WTC11 (cell line): ENCODE measurements around the gene CFAP20DC. TPM values are rescaled to one million over a fixed set of nuclear protein-coding genes. Genes with fewer than 3 reads are reported as not detected.

ENCODE experiments used
- ATAC-seq: fragments of 200-7000 bp; cut with Tn5 transposase; 2 replicates; pipeline ENCODE4 v1.10.0; 2021; ENCODE audit warnings: mild to moderate bottlenecking, moderate library complexity
- CTCF ChIA-PET: fragments of 300-600 bp; sonication (Branson Sonifier 250); formaldehyde crosslinking; loops from one replicate; lab custom pipeline; 2021; ENCODE audit warnings: antibody characterized with exemption; lab: Charles Lee
- POLR2A ChIA-PET: fragments of 350-600 bp; sonication (Branson Sonifier 250); formaldehyde crosslinking; loops from one replicate; lab custom pipeline; 2021; ENCODE audit warnings: antibody characterized with exemption; lab: Charles Lee
- DNase-seq: peaks from one replicate; pipeline ENCODE4 v3.0.0; 2021; ENCODE audit warnings: low spot score
- H3K27ac Mint-ChIP-seq: 2 replicates; pipeline ENCODE4 v1.8.0; 2021; ENCODE audit warnings: mixed read lengths
- H3K27me3 Mint-ChIP-seq: 2 replicates; pipeline ENCODE4 v1.8.0; 2021; ENCODE audit warnings: low read depth, mild to moderate bottlenecking, moderate library complexity, mixed read lengths
- H3K36me3 Mint-ChIP-seq: 2 replicates; pipeline ENCODE4 v1.8.0; 2021; ENCODE audit warnings: mixed read lengths
- H3K4me1 Mint-ChIP-seq: 2 replicates; pipeline ENCODE4 v1.8.0; 2022; ENCODE audit warnings: mixed read lengths
- H3K4me3 Mint-ChIP-seq: 2 replicates; pipeline ENCODE4 v1.8.0; 2021; ENCODE audit warnings: mild to moderate bottlenecking, moderate library complexity, mixed read lengths
- H3K9me3 Mint-ChIP-seq: 2 replicates; pipeline ENCODE4 v1.8.0; 2021; ENCODE audit warnings: mixed read lengths
- ATF1 ChIP-seq: sonication (generic); formaldehyde crosslinking; IDR thresholded peaks from 2 replicates; pipeline ENCODE4 v1.8.1; 2023; ENCODE audit warnings: mild to moderate bottlenecking, moderate library complexity, missing genetic modification reagents
- GABPB1 ChIP-seq: sonication (generic); formaldehyde crosslinking; IDR thresholded peaks from 2 replicates; pipeline ENCODE4 v1.8.1; 2023; ENCODE audit warnings: mild to moderate bottlenecking, missing genetic modification reagents
- GTF2I ChIP-seq: fragments of 250-450 bp; sonication (Bioruptor Pico); conservative IDR thresholded peaks from 2 replicates; pipeline ENCODE4 v1.4.0; 2021; ENCODE audit warnings: mild to moderate bottlenecking
- JAZF1 ChIP-seq: fragments of 250-450 bp; sonication (Bioruptor Pico); IDR thresholded peaks from 2 replicates; pipeline ENCODE4 v1.9.0; 2021; ENCODE audit warnings: moderate library complexity, mild to moderate bottlenecking, inconsistent platforms
- PRRX2 ChIP-seq: fragments of 250-450 bp; sonication (Bioruptor Pico); IDR thresholded peaks from 2 replicates; pipeline ENCODE4 v1.8.0; 2021; ENCODE audit warnings: mild to moderate bottlenecking
- SOX15 ChIP-seq: fragments of 250-450 bp; sonication (Bioruptor Pico); IDR thresholded peaks from 2 replicates; pipeline ENCODE4 v1.9.0; 2021; ENCODE audit warnings: mild to moderate bottlenecking
- SP1 ChIP-seq: sonication (generic); formaldehyde crosslinking; conservative IDR thresholded peaks from 2 replicates; pipeline ENCODE4 v1.8.1; 2022; ENCODE audit warnings: missing genetic modification reagents
- TP53 ChIP-seq: sonication (generic); formaldehyde crosslinking; IDR thresholded peaks from 2 replicates; pipeline ENCODE4 v1.8.1; 2023; ENCODE audit warnings: mild to moderate bottlenecking, missing genetic modification reagents
- ZNF138 ChIP-seq: sonication (generic); formaldehyde crosslinking; conservative IDR thresholded peaks from 2 replicates; pipeline ENCODE4 v1.8.1; 2022; ENCODE audit warnings: mild to moderate bottlenecking, moderate library complexity, missing genetic modification reagents
- ZNF423 ChIP-seq: fragments of 250-450 bp; sonication (Bioruptor Pico); IDR thresholded peaks from 2 replicates; pipeline ENCODE4 v2.1.2; 2022; ENCODE audit warnings: mild to moderate bottlenecking, moderate library complexity
- ZNF671 ChIP-seq: fragments of 250-450 bp; sonication (Bioruptor Pico); IDR thresholded peaks from 2 replicates; pipeline ENCODE4 v1.8.0; 2021; ENCODE audit warnings: mild to moderate bottlenecking
- total RNA-seq: library from RNA; stranded (reverse); gene quantifications from 3 replicates; pipeline ENCODE4 v1.2.3, GENCODE V29; 2021
- TF ChIP-seq, protein P1 (sequence below): fragments of 200-600 bp; IDR thresholded peaks from 2 replicates; pipeline ENCODE4 v1.8.0; 2022; ENCODE audit warnings: antibody characterized with exemption
- TF ChIP-seq, protein P2 (sequence below): sonication (generic); formaldehyde crosslinking; IDR thresholded peaks from 2 replicates; pipeline ENCODE4 v1.8.1; 2023; ENCODE audit warnings: mild to moderate bottlenecking, missing genetic modification reagents, borderline replicate concordance
- TF ChIP-seq, protein P3 (sequence below): sonication (generic); formaldehyde crosslinking; IDR thresholded peaks from 2 replicates; pipeline ENCODE4 v1.8.0; 2023; ENCODE audit warnings: mild to moderate bottlenecking, missing genetic modification reagents
- TF ChIP-seq, protein P4 (sequence below): fragments of 250-450 bp; sonication (Bioruptor Pico); IDR thresholded peaks from 2 replicates; pipeline ENCODE4 v1.9.0; 2021; ENCODE audit warnings: mild to moderate bottlenecking
- TF ChIP-seq, protein P5 (sequence below): sonication (generic); formaldehyde crosslinking; conservative IDR thresholded peaks from 2 replicates; pipeline ENCODE4 v1.8.1; 2022; ENCODE audit warnings: mild to moderate bottlenecking, missing genetic modification reagents
- TF ChIP-seq, protein P6 (sequence below): sonication (generic); formaldehyde crosslinking; IDR thresholded peaks from 2 replicates; pipeline ENCODE4 v1.8.1; 2022; ENCODE audit warnings: low read depth, mild to moderate bottlenecking, moderate library complexity, missing genetic modification reagents, borderline replicate concordance
- TF ChIP-seq, protein P7 (sequence below): sonication (generic); formaldehyde crosslinking; IDR thresholded peaks from 2 replicates; pipeline ENCODE4 v1.8.1; 2022; ENCODE audit warnings: mild to moderate bottlenecking, moderate library complexity, missing genetic modification reagents
- TF ChIP-seq, protein P8 (sequence below): fragments of 250-450 bp; sonication (Bioruptor Pico); IDR thresholded peaks from 2 replicates; pipeline ENCODE4 v1.8.0; 2021; ENCODE audit warnings: mild to moderate bottlenecking
- TF ChIP-seq, protein P9 (sequence below): sonication (generic); formaldehyde crosslinking; conservative IDR thresholded peaks from 2 replicates; pipeline ENCODE4 v1.8.1; 2023; ENCODE audit warnings: mild to moderate bottlenecking, low read depth, missing genetic modification reagents, moderate library complexity

Gene CFAP20DC
- total RNA-seq, 1 experiment from 2014 or later: 4.9 TPM

DNA sequence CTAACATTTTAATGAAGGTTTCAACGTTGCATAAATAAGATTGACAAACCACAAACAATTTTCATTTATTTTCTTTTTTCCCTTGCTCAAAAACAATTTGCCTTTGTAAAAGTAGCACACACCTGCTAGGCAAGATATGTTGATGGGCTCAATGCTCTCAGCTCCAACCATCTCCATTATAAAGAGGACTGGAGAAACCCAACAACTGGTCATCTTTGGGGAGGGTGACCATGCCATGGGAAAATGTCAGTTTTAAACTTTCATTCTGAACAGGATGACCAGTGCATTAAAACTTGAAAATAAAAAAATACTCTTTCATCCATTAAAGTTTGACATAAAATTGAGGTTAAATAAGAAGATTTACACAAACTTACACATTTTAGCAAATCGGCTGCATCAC is 183.7 kb downstream of the CFAP20DC start (continued):
- TF ChIP-seq, protein P1, sequence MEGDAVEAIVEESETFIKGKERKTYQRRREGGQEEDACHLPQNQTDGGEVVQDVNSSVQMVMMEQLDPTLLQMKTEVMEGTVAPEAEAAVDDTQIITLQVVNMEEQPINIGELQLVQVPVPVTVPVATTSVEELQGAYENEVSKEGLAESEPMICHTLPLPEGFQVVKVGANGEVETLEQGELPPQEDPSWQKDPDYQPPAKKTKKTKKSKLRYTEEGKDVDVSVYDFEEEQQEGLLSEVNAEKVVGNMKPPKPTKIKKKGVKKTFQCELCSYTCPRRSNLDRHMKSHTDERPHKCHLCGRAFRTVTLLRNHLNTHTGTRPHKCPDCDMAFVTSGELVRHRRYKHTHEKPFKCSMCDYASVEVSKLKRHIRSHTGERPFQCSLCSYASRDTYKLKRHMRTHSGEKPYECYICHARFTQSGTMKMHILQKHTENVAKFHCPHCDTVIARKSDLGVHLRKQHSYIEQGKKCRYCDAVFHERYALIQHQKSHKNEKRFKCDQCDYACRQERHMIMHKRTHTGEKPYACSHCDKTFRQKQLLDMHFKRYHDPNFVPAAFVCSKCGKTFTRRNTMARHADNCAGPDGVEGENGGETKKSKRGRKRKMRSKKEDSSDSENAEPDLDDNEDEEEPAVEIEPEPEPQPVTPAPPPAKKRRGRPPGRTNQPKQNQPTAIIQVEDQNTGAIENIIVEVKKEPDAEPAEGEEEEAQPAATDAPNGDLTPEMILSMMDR: no peak
- TF ChIP-seq JAZF1 (CRISPR knock-in tag) (no peak), ATF1 (CRISPR knock-in tag) (no peak), SP1 (no peak)
- TF ChIP-seq, protein P2, sequence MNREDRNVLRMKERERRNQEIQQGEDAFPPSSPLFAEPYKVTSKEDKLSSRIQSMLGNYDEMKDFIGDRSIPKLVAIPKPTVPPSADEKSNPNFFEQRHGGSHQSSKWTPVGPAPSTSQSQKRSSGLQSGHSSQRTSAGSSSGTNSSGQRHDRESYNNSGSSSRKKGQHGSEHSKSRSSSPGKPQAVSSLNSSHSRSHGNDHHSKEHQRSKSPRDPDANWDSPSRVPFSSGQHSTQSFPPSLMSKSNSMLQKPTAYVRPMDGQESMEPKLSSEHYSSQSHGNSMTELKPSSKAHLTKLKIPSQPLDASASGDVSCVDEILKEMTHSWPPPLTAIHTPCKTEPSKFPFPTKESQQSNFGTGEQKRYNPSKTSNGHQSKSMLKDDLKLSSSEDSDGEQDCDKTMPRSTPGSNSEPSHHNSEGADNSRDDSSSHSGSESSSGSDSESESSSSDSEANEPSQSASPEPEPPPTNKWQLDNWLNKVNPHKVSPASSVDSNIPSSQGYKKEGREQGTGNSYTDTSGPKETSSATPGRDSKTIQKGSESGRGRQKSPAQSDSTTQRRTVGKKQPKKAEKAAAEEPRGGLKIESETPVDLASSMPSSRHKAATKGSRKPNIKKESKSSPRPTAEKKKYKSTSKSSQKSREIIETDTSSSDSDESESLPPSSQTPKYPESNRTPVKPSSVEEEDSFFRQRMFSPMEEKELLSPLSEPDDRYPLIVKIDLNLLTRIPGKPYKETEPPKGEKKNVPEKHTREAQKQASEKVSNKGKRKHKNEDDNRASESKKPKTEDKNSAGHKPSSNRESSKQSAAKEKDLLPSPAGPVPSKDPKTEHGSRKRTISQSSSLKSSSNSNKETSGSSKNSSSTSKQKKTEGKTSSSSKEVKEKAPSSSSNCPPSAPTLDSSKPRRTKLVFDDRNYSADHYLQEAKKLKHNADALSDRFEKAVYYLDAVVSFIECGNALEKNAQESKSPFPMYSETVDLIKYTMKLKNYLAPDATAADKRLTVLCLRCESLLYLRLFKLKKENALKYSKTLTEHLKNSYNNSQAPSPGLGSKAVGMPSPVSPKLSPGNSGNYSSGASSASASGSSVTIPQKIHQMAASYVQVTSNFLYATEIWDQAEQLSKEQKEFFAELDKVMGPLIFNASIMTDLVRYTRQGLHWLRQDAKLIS (CRISPR knock-in tag): no peak
- TF ChIP-seq, protein P3, sequence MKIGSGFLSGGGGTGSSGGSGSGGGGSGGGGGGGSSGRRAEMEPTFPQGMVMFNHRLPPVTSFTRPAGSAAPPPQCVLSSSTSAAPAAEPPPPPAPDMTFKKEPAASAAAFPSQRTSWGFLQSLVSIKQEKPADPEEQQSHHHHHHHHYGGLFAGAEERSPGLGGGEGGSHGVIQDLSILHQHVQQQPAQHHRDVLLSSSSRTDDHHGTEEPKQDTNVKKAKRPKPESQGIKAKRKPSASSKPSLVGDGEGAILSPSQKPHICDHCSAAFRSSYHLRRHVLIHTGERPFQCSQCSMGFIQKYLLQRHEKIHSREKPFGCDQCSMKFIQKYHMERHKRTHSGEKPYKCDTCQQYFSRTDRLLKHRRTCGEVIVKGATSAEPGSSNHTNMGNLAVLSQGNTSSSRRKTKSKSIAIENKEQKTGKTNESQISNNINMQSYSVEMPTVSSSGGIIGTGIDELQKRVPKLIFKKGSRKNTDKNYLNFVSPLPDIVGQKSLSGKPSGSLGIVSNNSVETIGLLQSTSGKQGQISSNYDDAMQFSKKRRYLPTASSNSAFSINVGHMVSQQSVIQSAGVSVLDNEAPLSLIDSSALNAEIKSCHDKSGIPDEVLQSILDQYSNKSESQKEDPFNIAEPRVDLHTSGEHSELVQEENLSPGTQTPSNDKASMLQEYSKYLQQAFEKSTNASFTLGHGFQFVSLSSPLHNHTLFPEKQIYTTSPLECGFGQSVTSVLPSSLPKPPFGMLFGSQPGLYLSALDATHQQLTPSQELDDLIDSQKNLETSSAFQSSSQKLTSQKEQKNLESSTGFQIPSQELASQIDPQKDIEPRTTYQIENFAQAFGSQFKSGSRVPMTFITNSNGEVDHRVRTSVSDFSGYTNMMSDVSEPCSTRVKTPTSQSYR (CRISPR knock-in tag): no peak

DNA sequence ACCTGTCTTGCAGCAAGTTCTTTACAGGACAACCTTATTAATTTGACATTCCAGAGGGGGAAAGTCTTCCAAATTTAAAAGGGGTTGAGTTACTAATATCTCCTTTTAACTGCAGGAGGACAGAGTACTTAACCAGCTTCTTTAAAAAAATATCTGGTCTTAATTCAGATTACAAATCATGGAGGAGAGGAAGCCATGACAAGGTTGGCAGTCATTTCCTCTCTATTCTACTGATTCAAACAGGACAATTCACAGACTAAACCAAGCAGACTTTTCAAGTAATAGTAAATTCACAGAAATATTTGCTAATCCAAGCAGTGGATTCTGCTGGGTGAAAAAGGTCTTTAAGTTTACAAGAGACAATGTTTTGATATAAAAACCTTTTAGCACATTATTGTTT is 185.3 kb downstream of the CFAP20DC start:
- DNase-seq (no peak), ATAC-seq (no peak)
- Mint-ChIP-seq H3K9me3 (no peaks in the 10 kb centered on the region), H3K4me1 (peaks cover 54% of the 10 kb centered on the region), H3K4me3 (no peak overlapping the region), H3K27ac (peak overlapping the region; percentile 41; the same call in 1 of the 2 replicates), H3K27me3 (no peaks in the 10 kb centered on the region; the same call in 1 of the 2 replicates), H3K36me3 (no peaks in the 10 kb centered on the region)
- ChIA-PET POLR2A (no interaction called here), CTCF (no interaction called here)
- TF ChIP-seq JAZF1 (CRISPR knock-in tag): no peak
- no peak for TF ChIP-seq SOX15 (CRISPR knock-in tag)
- TF ChIP-seq ZNF138 (CRISPR knock-in tag): no peak
- TF ChIP-seq PRRX2 (CRISPR knock-in tag): no peak
- TF ChIP-seq, protein P4, sequence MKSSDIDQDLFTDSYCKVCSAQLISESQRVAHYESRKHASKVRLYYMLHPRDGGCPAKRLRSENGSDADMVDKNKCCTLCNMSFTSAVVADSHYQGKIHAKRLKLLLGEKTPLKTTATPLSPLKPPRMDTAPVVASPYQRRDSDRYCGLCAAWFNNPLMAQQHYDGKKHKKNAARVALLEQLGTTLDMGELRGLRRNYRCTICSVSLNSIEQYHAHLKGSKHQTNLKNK (CRISPR knock-in tag): no peak
- TF ChIP-seq, protein P5, sequence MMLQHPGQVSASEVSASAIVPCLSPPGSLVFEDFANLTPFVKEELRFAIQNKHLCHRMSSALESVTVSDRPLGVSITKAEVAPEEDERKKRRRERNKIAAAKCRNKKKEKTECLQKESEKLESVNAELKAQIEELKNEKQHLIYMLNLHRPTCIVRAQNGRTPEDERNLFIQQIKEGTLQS: no peak
- no peak for TF ChIP-seq TP53 (CRISPR knock-in tag)
- TF ChIP-seq, protein P6, sequence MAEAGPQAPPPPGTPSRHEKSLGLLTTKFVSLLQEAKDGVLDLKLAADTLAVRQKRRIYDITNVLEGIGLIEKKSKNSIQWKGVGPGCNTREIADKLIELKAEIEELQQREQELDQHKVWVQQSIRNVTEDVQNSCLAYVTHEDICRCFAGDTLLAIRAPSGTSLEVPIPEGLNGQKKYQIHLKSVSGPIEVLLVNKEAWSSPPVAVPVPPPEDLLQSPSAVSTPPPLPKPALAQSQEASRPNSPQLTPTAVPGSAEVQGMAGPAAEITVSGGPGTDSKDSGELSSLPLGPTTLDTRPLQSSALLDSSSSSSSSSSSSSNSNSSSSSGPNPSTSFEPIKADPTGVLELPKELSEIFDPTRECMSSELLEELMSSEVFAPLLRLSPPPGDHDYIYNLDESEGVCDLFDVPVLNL (CRISPR knock-in tag): no peak
- TF ChIP-seq, protein P7, sequence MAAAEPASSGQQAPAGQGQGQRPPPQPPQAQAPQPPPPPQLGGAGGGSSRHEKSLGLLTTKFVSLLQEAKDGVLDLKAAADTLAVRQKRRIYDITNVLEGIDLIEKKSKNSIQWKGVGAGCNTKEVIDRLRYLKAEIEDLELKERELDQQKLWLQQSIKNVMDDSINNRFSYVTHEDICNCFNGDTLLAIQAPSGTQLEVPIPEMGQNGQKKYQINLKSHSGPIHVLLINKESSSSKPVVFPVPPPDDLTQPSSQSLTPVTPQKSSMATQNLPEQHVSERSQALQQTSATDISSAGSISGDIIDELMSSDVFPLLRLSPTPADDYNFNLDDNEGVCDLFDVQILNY (CRISPR knock-in tag): no peak
- TF ChIP-seq, protein P8, sequence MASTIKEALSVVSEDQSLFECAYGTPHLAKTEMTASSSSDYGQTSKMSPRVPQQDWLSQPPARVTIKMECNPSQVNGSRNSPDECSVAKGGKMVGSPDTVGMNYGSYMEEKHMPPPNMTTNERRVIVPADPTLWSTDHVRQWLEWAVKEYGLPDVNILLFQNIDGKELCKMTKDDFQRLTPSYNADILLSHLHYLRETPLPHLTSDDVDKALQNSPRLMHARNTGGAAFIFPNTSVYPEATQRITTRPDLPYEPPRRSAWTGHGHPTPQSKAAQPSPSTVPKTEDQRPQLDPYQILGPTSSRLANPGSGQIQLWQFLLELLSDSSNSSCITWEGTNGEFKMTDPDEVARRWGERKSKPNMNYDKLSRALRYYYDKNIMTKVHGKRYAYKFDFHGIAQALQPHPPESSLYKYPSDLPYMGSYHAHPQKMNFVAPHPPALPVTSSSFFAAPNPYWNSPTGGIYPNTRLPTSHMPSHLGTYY (CRISPR knock-in tag): no peak
- no peak for TF ChIP-seq GTF2I
- TF ChIP-seq ZNF671 (CRISPR knock-in tag): no peak
- TF ChIP-seq GABPB1 (CRISPR knock-in tag): no peak
- TF ChIP-seq, protein P9, sequence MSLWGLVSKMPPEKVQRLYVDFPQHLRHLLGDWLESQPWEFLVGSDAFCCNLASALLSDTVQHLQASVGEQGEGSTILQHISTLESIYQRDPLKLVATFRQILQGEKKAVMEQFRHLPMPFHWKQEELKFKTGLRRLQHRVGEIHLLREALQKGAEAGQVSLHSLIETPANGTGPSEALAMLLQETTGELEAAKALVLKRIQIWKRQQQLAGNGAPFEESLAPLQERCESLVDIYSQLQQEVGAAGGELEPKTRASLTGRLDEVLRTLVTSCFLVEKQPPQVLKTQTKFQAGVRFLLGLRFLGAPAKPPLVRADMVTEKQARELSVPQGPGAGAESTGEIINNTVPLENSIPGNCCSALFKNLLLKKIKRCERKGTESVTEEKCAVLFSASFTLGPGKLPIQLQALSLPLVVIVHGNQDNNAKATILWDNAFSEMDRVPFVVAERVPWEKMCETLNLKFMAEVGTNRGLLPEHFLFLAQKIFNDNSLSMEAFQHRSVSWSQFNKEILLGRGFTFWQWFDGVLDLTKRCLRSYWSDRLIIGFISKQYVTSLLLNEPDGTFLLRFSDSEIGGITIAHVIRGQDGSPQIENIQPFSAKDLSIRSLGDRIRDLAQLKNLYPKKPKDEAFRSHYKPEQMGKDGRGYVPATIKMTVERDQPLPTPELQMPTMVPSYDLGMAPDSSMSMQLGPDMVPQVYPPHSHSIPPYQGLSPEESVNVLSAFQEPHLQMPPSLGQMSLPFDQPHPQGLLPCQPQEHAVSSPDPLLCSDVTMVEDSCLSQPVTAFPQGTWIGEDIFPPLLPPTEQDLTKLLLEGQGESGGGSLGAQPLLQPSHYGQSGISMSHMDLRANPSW: no peak
- no peak for TF ChIP-seq ZNF423 (CRISPR knock-in tag)
